Vagina (tissue), 2 donors: ENCODE measurements around the gene CHRDL2. TPM values are rescaled to one million over a fixed set of nuclear protein-coding genes. Genes with fewer than 3 reads are reported as not detected.

ENCODE experiments used
- DNase-seq, 2 donors: peaks; one replicate each; pipeline ENCODE4 v3.0.0-alpha.2; 2017; ENCODE audit errors: extremely low spot score in 2 of 2
- H3K27ac ChIP-seq: fragments of 200-600 bp; sonication (generic); one replicate; pipeline ENCODE4 v1.5.1; 2019
- H3K27me3 ChIP-seq: fragments of 200-600 bp; sonication (generic); one replicate; pipeline ENCODE4 v1.5.1; 2019
- H3K36me3 ChIP-seq, 2 donors: fragments of 200-600 bp; sonication (generic); one replicate each; pipeline ENCODE4 v1.5.1; 2017 to 2019
- H3K4me1 ChIP-seq: fragments of 200-600 bp; sonication (generic); one replicate; pipeline ENCODE4 v1.5.1; 2019
- H3K4me3 ChIP-seq, 2 donors: fragments of 200-600 bp; sonication (generic); 1 replicate in 1 of 2; 2 replicates in 1 of 2; pipeline ENCODE4 v1.5.1; 2016 to 2019
- H3K9me3 ChIP-seq: fragments of 200-600 bp; sonication (generic); one replicate; pipeline ENCODE4 v1.5.1; 2019
- CTCF ChIP-seq, 3 experiments: fragments of 450-650 bp in 2 of 3; fragments of 200-600 bp in 1 of 3; sonication (generic) in 1 of 3; IDR thresholded peaks; one replicate each; pipeline ENCODE4 v1.5.1; 2017 to 2019; ENCODE audit warnings: antibody characterized with exemption in 3 of 3, mild to moderate bottlenecking in 2 of 3, moderate library complexity in 2 of 3
- POLR2A ChIP-seq, 2 donors: fragments of 450-650 bp; IDR thresholded peaks; one replicate each; pipeline ENCODE4 v1.6.1; 2017; ENCODE audit warnings: antibody characterized with exemption in 2 of 2, mild to moderate bottlenecking in 2 of 2, moderate library complexity in 2 of 2
- POLR2AphosphoS5 ChIP-seq, 2 donors: sonication (generic); formaldehyde crosslinking; IDR thresholded peaks; one replicate each; pipeline ENCODE4 v1.9.0; 2017; ENCODE audit warnings: antibody characterized with exemption in 2 of 2, mild to moderate bottlenecking in 2 of 2, low read depth in 1 of 2; ENCODE audit not compliant: insufficient read depth in 1 of 2
- intact Hi-C: fragments of 100-400 bp; cut with DNase I; formaldehyde crosslinking; loops from one replicate; pipeline ENCODE4 v1.15.1; 2023
- total RNA-seq: library from RNA; depleted of rRNA; stranded (reverse); fragments of >200 nt; gene quantifications from one replicate; pipeline ENCODE4 v1.2.3, GENCODE V29; 2016

The CHRDL2 gene
- total RNA-seq, 1 donor from 2014 or later = 3.7 TPM

DNA sequence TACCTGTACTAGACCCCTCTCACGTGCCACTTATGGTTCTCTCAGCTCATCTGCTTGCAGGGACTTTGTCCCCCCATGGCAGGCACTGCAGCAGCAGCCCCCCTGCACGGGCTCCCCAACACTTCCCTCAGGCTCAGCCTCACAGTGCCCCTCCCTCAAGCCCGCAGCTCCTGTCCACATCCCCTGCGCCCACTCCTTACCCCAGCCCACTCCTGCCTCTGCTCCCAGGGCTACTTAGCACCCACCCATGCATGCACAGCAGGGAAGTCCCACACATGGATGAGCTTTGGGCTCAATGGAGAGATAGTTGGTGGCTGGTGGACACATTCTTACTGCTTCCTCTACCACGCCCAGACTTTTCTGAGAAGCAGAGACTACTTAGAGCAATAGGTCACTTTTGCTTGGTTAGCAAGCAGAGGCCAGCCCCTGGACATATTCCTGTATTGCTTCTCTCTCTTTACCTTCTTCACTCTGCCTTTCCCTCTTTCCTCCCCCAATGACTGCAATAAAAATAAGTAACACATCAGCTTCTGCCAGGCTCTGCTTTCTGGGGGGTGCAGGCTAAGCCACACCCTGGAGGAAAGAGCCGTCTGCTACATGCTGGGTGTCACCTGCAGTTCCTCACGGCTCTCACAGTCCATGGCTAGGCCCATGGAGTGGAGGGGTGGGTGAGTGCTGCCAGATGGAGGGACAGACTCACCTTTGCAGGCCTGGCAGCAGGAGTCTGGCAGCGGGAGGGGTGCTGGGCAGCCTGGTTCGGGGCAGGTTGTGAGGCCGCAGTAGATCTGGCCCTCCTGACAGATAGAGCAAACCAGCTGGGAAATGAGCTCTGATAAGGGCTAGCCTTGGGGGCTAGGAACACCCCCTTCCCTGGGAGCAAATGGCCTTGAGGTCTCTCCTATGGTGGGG is 23.4 kb downstream of the CHRDL2 start:
- TF ChIP-seq POLR2AphosphoS5 (IDR thresholded peaks at IDR 0.05; ENCODE audit: insufficient read depth in 1 of 2, low read depth in 1 of 2) (no peak), CTCF (IDR thresholded peaks at IDR 0.05) (no peak), POLR2A (IDR thresholded peaks at IDR 0.05) (no peak)
- Histone ChIP-seq H3K4me3 (no peak overlapping the region), H3K4me1 (no peaks in the 10 kb centered on the region), H3K9me3 (no peaks in the 10 kb centered on the region), H3K27ac (no peak overlapping the region), H3K36me3 (no peaks in the 10 kb centered on the region), H3K27me3 (no peaks in the 10 kb centered on the region)
- DNase-seq = no peak
- intact Hi-C loops = no loop called here

- no peak for DNase-seq
- Histone ChIP-seq H3K27me3 (no peaks in the 10 kb centered on the region), H3K27ac (no peak overlapping the region), H3K9me3 (no peaks in the 10 kb centered on the region), H3K4me3 (no peak overlapping the region), H3K4me1 (no peaks in the 10 kb centered on the region), H3K36me3 (no peaks in the 10 kb centered on the region)
- intact Hi-C loops = no loop called here
- no peak for TF ChIP-seq POLR2A (IDR thresholded peaks at IDR 0.05)
- TF ChIP-seq POLR2AphosphoS5 (IDR thresholded peaks at IDR 0.05; ENCODE audit: insufficient read depth in 1 of 2, low read depth in 1 of 2) = no peak
- no peak for TF ChIP-seq CTCF (IDR thresholded peaks at IDR 0.05)
Measured at GRCh38 chr11:74707182-74707581, 24.0 kb downstream of the CHRDL2 start.

DNA sequence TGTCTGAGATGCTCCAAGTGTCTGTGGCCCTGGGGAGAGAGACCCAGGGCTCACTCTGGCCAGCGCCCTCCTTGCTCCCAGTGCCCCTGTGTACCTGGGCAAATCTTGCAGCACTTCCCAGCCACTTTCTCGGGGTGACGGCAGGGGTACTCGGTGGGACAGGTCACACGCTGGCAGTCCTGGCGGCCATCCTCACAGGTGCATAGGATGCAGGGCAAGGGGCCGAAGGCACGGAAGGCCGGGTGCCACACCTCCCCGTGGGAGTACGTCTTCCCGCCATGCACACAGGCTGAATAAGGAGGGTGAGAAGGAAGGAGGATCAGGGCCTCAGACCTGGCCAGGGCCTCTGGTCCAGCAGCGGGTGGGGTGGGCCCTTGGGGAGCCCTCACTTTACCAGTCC is 28.0 kb downstream of the CHRDL2 start:
- Histone ChIP-seq H3K27me3 (no peaks in the 10 kb centered on the region), H3K36me3 (no peaks in the 10 kb centered on the region), H3K4me1 (no peaks in the 10 kb centered on the region), H3K9me3 (no peaks in the 10 kb centered on the region), H3K27ac (no peak overlapping the region), H3K4me3 (no peak overlapping the region)
- intact Hi-C loops = no loop called here
- no peak for DNase-seq
- TF ChIP-seq POLR2A (IDR thresholded peaks at IDR 0.05) (no peak), CTCF (IDR thresholded peaks at IDR 0.05) (no peak), POLR2AphosphoS5 (IDR thresholded peaks at IDR 0.05; ENCODE audit: insufficient read depth in 1 of 2, low read depth in 1 of 2) (no peak)

DNA sequence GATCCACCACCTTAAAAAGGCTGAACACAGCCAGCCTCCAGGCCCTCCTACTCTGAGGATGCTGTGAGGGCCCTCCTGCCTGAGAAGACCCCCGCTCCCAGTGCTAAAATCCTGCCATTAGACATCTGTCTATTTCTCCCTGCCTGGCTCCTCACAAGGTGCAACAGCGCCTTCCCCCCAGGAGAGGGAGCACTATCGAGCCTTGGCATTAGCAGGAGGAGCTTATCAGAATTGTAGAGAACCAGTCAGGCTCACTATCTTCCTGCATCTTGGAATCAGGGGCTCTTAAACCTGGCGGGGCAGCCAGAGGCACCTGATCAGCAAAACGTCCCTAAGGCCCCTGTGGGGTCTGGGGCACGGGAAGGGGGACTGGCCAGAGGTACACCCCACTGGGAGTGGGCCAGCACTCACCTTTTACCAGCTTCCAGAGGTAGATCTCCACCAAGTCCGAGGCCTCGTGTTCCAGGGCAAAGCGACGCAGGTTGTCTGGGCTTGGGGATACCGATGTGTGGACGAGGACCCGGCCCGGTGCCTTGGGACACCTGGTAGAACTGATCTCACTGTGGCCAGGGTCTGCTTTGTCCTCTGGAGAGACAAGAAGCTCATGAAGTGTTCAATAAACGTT is 28.7 kb downstream of the CHRDL2 start:
- H3K9me3 ChIP-seq = no peaks in the 10 kb centered on the region
- no peak overlapping the region for H3K27ac ChIP-seq
- no peaks in the 10 kb centered on the region for H3K4me1 ChIP-seq
- H3K27me3 ChIP-seq = no peaks in the 10 kb centered on the region
- TF ChIP-seq POLR2AphosphoS5 (IDR thresholded peaks at IDR 0.05; ENCODE audit: insufficient read depth in 1 of 2, low read depth in 1 of 2) (no peak), CTCF (IDR thresholded peaks at IDR 0.05) (peak; percentile 52 to 66 (median 62)), POLR2A (IDR thresholded peaks at IDR 0.05) (no peak)
- DNase-seq = no peak
- intact Hi-C loops = no loop called here
- H3K4me3 ChIP-seq = no peak overlapping the region
- no peaks in the 10 kb centered on the region for H3K36me3 ChIP-seq

GRCh38 chr11:74701351-74701750 is 29.9 kb downstream of the CHRDL2 start:
- DNase-seq = no peak
- Histone ChIP-seq H3K36me3 (no peaks in the 10 kb centered on the region), H3K27me3 (no peaks in the 10 kb centered on the region), H3K4me3 (no peak overlapping the region), H3K9me3 (no peaks in the 10 kb centered on the region), H3K4me1 (peaks cover 8% of the 10 kb centered on the region), H3K27ac (no peak overlapping the region)
- intact Hi-C loops = no loop called here
- no peak for TF ChIP-seq POLR2AphosphoS5 (IDR thresholded peaks at IDR 0.05; ENCODE audit: insufficient read depth in 1 of 2, low read depth in 1 of 2)
- no peak for TF ChIP-seq CTCF (IDR thresholded peaks at IDR 0.05)
- TF ChIP-seq POLR2A (IDR thresholded peaks at IDR 0.05) = no peak
